ENCODE measurements around the gene CDR2.

GRCh38 chr16:22347100-22347820 lies 27.2 kb downstream of the CDR2 start:
- TF ChIP-seq ELF4 (IDR thresholded peaks at IDR 0.05) (no peak), L3MBTL2 (conservative IDR thresholded peaks at IDR 0.05) (no peak), NFRKB (IDR thresholded peaks at IDR 0.05) (no peak), SP1 (IDR thresholded peaks at IDR 0.05) (no peak)
